GM18519 (cell line): ENCODE results near the gene GLT1D1.

Source experiments
- ATAC-seq: cut with Tn5 transposase; IDR thresholded peaks from one replicate; pipeline ENCODE4 v1.9.1; 2021; ENCODE audit warnings: mild to moderate bottlenecking, moderate library complexity; ENCODE audit not compliant: unreplicated experiment, low FRiP score

Gene GLT1D1

DNA sequence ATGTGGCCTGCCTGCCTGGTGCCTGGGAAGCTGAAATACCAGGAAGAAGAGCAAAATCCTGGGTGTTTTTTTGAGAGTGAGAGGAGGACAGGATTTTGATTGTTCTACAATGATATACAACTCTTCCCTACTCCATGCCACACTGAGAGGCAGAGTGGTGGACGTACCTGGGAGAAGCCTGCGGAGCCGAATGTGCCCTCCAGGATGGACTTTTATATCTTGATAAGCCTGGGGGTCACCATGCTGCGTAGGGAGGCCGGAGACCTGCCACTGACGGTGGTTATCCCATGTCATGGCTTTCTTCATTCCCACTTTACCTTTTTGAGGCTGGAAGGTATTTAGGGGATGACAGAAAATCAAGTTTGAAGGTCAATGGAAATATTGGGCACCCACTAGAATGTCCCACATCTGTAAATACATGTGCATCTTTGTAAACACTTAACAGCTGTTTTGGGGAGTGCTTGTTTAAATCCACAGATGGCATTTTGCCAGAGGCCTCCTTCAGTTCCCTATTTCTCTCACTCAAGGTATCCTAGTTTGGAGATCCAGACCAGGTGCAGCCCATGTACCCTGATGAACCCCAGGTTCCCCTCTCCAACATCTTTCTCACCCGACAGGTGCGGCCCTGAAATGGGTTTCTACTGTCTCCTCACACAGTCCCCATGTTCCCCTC lies 1.1 kb upstream of the GLT1D1 start:
- no peak for ATAC-seq

DNA sequence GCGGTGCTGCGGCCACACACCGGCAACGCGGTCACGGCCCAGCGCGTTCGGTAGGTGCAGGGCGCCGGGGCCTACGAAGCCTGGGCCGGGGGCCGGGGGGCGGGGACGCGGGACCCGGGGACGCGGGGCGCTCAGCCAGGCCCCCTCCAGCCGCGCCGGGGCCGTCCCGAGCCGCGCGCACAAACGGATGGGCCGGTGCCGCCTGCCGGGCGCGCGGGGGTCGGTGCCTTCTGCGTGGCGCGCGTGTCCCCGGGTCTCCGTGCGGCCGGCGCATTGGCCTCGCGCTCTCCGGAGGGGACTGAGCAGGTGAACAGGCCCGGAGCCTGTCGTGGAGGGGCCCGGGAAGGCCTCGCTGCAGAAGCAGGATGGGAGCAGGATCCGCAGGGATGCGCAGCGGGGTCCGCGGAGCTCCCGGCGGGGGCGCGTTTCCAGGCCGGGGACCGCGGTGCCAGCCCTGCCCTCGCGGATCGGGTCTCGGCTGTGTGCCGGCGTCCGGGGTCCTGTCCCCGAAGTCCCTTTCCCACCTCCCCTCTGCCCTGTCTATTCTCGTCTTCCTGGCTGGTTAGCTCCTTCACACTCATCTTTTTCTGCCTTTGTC lies 421 bp downstream of the GLT1D1 start:
- ATAC-seq, result no peak

DNA sequence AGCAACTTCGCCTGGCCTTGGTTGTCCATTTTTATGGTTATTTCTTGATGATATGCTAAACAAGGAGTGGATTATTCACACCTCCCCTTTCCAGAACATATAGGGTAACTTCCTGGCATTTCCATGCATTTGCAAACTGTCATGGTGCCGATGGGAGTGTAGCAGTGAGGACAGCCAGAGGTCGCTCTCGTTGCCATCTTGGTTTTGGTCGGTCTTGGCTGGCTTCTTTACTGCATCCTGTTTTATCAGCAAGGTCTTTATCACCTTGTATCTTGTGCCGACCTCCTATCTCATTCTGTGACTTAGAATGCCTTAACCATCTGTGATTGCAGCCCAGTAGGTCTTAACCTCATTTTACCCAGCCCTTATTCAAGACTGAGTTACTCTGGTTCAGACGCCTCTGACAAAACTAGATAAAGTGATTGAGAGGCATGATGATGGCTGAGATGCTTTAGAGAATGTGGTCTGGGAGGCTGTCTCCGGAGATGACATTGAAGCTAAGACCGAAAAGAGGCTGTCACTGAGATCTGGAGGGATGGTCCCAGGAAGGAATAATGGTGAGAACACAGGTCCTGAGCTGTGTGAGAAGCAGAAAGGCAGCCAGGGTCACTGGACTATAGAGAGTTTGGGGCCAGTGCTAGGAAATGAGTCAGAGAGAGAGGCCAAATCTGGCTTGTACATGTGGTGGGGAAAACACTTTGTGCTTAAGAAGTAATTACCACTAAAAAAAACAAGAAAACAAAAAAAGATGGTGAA lies 2.9 kb downstream of the GLT1D1 start:
- peak; percentile 41 for ATAC-seq

DNA sequence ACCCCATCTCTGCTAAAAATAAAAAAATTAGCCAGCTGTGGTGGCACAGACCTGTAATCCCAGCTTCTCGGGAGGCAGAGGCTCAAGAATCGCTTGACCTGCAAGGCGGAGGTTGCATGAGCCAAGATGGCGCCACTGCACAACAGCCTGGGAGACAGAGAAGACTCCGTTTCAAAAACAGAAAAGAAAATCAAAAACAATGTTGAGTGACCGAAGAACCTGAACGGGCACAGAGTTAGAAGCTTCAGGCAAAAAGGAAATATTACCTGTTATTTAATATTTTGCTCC lies 3.5 kb downstream of the GLT1D1 start:
- ATAC-seq, result no peak

DNA sequence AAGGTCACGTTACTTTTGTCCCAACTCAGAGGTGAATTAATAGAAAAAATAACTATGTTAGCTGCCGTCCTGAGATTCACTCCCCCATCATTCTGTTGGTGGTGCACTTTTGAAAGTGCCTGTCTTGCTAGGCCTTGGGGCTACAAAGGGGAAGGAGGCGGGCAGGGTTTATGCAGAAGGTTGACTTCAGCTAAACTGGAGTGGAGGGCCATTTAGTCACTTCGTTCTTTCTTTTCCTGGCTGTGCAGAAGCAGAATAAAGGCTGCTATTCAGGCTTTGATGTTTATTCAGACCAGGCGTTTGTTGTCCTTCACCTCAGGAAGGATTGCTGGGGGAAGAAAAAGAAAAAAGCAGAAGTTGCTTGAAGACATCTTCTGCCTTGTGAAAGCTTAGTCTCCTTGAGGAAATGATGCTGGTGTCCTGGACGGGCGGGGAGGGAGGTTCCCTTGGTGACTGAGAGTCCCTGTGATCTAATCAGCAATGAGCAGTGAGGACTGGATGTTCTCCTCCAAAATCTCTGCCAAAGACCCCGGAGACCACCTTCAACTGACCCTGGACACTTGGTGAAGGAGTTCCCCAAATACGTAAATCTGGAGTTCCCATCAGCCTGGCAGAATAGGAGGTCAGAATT lies 4.0 kb downstream of the GLT1D1 start:
- no peak for ATAC-seq

DNA sequence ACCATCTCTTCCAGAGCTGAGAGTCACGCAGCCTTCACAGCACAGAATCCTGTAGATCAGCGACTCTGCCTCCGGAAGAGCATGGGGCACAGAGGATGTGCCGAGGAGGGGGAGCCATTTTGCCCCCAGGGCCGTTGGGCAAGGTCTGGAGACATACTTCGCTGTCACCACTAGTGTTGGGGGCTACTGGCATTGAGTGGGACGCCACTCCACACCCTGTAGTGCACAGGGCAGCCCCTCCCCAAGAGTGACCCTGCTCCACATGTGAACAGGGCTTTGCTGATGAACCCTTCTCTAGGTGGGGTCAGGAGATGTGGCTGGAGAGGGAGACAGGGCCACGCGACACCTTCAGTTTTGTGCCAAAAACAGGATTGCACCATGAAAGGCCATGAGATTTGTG lies 6.0 kb downstream of the GLT1D1 start:
- no peak for ATAC-seq

DNA sequence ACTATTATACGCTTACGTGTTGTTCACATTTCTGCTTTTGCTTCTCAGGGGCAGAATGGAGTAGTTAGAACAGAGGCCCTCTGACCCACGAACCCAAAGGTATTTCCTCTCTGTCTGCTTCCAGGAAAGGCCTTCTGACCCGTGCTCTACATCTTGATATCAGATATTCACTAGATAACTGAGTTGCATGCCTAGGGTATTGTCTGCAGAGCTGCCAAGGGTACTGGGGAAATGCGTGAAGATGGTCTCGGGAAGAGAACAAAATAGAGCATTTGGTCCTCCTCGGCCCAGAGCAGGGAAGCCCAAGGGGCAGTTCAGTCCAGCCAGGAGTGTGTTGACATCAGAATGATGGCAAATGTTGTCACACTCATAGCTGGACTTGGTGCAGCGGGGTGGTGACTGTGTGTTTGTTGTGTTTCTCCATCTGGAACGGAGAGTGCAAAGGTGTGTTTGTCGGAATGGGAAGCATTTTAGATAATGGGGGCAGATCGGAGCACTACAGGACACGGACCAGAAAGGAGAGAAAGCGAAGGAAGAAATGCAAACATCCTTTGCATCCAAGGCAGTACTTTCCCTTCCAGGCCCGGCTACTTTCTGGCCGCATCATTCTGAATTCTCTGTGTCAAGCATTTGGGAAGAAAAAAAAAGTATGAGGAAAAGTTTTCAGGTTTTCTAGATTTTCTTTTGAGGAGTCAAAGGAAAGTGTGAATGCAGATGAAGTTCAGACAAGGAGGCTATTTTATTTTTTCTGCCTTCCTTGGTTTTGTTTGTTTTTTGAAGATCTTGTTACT lies 8.1 kb downstream of the GLT1D1 start:
- no peak for ATAC-seq

DNA sequence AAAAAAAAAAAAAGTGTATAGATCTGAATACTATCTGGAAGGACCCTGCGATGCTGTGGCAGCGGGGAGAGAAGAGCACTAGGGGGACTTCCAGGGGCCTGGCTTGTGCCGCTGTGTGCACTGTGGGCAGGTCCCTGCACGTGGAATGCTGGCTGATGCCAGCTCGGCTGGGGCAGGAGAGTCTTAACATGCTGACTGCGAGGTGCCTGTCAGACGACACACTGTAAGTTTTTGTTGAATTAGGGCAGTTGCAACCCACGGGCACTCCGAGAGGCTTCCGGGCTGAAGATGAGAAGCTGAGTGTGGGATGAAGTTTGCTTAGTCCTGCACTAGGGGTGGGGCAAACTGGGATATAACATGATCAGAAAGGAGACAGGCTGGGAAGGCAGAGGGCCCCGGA lies 10.7 kb downstream of the GLT1D1 start:
- ATAC-seq, result no peak

DNA sequence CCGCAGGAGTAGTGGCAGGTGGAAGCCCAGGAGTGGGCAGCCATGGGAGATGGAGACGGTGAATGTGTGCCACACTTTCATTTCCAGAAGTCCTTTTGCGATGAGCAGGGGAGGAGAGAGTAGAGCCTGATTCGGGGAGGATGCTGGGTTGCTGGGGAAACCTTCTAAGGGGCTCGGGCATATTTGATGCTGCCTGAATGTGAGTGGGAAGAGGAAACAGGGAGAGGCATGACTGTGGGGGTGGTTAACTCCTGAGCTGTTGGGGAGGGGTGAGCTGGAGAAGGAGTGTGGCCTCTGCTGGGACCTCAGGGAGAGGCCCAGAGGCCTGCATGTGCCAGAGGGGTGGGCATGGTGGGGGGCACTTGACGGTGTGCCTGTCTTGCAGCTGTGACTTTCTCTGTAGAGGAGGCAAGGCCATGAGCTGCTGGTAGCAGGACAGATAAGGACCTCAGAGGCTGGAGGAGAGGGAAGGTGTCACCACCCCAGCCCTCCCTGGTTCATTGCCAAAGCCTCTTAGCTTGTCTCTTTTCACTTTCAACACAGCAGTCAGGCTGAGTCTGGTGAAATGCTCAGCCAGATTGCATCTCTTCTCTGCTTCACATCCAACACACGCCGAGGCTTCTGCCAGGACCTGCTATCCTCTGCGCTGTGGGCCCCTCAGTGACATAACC lies 11.4 kb downstream of the GLT1D1 start:
- ATAC-seq, result no peak

DNA sequence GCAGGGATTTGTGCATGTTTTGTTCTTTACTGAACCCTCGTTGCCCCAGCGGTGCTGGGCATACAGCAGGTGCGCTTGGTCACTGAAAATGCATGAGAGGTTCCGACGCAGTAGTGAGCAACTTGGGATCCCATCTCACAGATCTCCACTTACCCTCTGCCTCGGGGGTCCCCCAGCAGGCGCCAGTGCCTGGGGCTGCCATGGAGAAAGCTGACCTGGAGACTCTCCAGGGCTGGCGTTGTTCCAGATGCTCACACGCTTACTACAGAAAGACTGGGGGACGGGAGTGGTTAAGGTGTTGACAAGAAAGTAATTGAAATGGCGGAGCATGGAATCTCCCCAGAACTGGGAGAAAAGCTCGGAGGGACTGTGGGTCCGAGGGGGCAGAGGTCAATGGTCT lies 14.2 kb downstream of the GLT1D1 start:
- ATAC-seq, result no peak

DNA sequence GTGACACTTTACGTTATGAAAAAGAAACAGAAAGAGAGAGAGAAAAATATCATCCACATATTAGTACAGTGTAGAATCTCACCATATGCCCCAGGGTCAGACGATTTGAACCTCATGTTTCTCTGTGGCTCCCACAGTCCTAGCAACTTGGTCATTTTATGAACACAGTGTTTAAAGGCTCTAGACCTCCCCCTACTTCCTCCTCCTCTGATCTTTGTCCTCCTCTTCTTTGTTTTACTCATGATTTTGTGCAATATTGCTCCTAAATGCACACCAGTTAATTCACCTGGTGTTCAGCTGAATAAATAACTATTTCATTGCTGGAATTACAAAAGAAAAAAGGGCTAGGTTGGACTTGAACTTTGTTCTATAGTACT lies 18.2 kb downstream of the GLT1D1 start:
- ATAC-seq, result no peak

DNA sequence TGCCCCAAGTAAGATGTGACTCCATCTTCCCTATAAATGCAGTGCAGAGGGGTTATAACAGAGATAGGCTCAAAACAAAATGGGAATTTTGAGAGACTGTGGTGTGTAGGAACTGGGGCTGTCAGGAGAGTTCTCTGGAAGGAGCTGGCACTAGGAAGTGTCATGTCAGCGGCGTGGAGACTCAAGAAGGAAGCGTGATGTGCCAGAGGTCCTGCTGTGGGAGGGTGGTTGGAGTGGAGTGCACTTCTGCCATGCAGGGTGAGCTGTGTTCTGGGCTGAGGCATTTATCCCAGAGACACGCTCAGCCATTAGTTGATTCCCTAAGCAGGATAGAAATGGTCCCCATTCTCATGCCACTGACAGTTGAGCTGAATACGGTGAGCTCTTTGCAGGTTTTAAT lies 19.0 kb downstream of the GLT1D1 start:
- ATAC-seq, result no peak

DNA sequence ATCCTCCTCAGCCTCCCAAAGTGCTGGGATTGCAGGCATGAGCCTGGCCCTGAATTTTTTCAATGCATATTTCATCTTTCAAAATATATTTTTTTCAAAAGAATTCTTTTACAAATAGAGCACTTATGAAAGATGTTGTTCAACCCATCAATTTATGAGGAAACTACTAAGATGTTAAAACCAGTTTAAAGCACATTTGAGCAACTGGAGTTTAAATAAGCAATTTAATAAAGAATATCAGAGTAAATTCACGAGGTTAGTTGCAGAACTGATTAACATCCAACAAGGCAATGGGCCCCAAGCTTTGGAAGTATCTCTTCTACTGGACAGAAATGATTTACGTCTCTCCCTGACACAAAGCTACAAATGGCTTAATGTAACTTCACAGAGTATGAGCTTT lies 23.3 kb downstream of the GLT1D1 start:
- ATAC-seq, result no peak

DNA sequence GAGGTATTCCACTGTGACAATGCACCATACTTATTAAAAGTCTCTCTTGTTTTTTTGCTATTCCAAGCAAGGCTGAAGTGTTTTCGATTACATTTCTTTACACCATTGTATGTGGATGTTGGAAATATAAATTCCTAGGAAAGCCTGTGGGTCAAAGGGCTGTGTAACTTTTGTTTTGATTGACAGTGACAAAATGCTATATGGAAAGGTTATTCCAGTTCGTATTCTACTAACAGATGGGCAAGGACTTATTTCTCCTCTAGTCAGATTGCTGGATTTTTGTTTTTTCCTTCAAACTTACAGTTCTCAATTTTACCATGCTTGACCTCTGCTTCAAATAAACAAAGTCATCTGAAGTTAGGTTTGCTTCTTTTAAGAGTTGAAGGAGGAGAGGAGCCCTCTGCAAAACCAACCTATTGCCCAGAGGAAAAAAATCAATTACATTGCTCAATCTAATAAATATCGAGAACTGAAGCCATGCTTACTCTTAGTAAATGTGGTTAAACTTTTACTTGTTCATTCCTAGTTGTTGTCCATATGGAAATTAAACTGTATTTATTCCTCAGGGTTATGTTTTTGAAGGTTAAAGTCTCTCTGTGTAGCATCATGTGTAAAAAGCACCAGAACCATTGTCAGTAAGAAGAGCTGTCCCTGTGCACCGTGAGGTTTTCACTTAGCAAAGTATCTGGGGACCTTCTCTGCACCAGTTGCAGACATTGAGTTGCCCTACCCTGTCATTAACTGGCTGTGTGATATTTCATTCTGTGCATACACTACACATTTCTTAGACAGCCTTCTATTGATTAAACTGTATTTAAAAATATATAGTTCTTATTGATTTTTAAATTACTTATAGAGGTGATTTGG lies 26.9 kb downstream of the GLT1D1 start:
- ATAC-seq, result no peak

DNA sequence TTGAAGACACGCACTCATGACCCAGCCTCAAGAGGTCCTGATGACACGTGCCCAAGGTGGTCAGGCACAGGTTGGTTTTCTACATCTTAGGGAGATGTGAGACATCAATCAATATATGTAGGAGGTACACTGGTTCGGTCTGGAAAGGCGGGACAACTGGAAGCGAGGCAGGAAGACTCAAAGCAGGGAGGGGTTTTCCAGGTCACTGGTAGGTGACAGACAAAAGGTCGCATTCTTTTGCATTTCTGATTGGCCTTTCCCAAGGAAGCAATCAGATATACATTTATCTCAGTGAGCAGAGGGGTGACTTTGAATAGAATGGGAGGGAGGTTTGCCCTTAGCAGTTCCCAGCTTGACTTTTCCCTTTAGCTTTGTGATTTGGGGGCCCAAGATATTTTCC lies 38.6 kb downstream of the GLT1D1 start:
- ATAC-seq, result no peak

DNA sequence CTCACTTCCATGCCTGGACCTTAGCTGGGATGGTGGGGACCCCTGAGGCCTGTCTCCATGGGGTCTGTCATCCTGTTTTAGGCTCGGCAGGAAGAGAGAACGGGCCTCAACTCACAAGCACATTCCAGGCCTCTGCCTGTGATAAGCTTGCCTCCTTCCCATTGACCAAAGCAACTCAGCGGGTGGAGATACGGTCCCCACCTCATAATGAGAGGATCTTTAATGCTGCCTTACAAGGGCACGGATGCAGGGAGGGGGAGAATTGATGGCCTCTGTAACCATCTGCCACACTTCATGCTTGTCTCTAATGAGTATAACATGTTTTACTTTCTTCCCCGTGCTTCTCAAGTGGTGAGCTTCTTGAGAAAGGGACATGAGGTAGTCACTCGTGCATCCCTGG lies 50.0 kb downstream of the GLT1D1 start:
- ATAC-seq, result no peak

DNA sequence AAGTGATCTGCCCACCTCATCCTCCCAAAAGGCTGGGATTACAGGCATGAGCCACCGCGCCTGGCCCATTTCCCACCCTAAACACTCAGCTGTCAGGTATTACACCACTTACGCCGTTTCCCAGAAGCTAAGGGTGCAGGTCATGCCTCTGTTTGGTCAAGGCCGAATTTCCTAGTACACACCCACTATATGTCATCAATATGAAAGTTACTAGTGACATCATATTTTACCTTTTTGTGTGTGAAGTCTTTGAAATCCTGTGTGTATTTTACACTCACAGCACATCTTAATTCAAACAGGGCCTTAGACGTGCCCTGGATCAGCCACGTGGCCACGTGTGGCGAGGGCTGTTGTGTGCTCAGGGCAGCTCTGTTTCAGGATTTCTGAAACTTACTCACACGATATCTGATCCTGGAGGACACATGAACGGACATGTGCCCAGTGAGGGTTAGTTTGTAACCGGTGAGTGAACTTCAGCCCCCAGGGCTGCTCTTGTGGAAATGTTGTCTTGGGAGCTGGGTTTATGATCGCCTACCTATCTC lies 51.8 kb downstream of the GLT1D1 start:
- no peak for ATAC-seq

DNA sequence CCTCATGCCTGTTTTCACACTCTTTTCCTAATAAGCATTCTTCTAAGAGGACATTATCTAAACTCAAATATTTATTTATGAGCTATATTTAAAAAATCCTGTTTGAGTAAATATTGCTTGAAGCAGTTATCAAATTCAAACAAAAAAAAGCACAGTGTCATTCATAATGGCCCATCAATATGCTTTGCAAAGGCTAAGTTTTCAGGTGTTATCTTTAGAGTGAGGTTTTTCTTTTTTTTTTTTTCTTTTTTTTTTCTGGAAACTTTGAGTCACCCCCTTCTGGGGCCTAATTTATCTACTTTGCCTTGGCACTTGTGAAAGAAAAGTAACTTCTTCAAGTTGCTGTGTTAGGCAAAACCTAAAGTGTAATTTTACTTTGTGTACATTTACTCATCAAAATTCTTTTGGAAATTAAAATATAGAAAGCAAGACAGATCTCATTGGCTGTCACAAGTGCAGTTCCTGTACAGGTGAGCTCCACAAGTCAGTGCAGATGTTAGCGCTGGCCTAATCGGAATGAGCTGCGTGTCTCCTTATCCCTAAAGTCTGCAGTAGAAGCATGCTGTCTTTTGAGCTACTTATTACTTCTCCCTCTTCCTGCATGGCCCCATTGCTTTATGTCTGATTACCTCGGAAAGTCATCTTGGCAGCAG lies 53.3 kb downstream of the GLT1D1 start:
- ATAC-seq, result no peak

DNA sequence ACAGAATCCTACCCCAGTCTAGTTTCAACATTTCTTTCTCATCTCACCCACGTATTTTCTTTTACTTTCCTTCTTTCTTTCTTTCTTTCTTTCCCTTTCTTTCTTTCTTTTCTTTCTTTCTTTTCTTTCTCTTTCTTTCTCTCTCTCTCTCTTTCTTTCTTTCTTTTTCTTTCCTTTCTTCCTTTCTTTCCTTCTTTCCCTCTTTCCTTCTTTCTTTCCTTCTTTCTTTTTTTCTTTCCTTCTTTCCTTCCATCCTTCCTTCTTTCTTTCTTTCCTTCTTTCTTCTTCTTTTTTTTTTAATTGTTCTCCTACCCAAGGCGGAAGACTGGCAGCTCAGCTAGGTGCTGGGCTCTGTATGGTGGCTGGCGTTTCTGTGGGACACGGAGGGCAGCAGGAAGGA lies 55.0 kb downstream of the GLT1D1 start:
- no peak for ATAC-seq
